Keratinocyte (primary cell): ENCODE measurements around the gene SLC36A3. TPM values are rescaled to one million over a fixed set of nuclear protein-coding genes. Genes with fewer than 3 reads are reported as not detected.

Experiments used
- DNase-seq: peaks from one replicate; pipeline ENCODE4 v3.0.0-alpha.2; 2011; ENCODE audit warnings: low read depth, missing footprints, low spot score
- FAIRE-seq: peaks from 2 replicates; lab custom pipeline; 2011; peaks lifted over from hg19 to GRCh38; lab: Jason Lieb, UNC
- H2AFZ ChIP-seq: 2 replicates; pipeline ENCODE4 v1.6.0; 2012; ENCODE audit warnings: low read length, control low read depth, inconsistent platforms; ENCODE audit not compliant: control insufficient read depth
- H3K27ac ChIP-seq: 2 replicates; pipeline ENCODE4 v1.5.1; 2011; ENCODE audit warnings: low read length; ENCODE audit not compliant: control insufficient read depth, insufficient read depth
- H3K27me3 ChIP-seq: 3 replicates; pipeline ENCODE4 v1.6.0; 2011; ENCODE audit warnings: low read length; ENCODE audit not compliant: control insufficient read depth, insufficient read depth; ENCODE audit errors: extremely low read depth
- H3K36me3 ChIP-seq, 2 experiments: 2 replicates in 1 of 2; 3 replicates in 1 of 2; pipeline ENCODE4 v1.5.1; 2011; ENCODE audit warnings: low read length in 2 of 2, mild to moderate bottlenecking in 1 of 2; ENCODE audit not compliant: control insufficient read depth in 2 of 2, insufficient read depth in 2 of 2; ENCODE audit errors: extremely low read depth in 1 of 2
- H3K4me1 ChIP-seq: 3 replicates; pipeline ENCODE4 v1.5.1; 2011; ENCODE audit warnings: low read length; ENCODE audit not compliant: control insufficient read depth, insufficient read depth; ENCODE audit errors: extremely low read depth
- H3K4me2 ChIP-seq: 3 replicates; pipeline ENCODE4 v1.6.0; 2011; ENCODE audit warnings: low read depth, low read length; ENCODE audit not compliant: control insufficient read depth, insufficient read depth; ENCODE audit errors: extremely low read depth
- H3K4me3 ChIP-seq, 3 experiments: fragments of 200-600 bp in 1 of 3; sonication (generic) in 1 of 3; 2 replicates in 2 of 3; 3 replicates in 1 of 3; pipeline ENCODE4 v1.5.1; 2011 to 2016; ENCODE audit warnings: low read length in 3 of 3, mild to moderate bottlenecking in 3 of 3, control low read depth in 2 of 3, inconsistent platforms in 1 of 3, low read depth in 1 of 3, mixed read lengths in 1 of 3, mixed run types in 1 of 3, moderate library complexity in 1 of 3; ENCODE audit not compliant: control insufficient read depth in 2 of 3, insufficient read depth in 2 of 3; ENCODE audit errors: extremely low read depth in 1 of 3
- H3K79me2 ChIP-seq: 2 replicates; pipeline ENCODE4 v1.6.0; 2012; ENCODE audit warnings: low read length; ENCODE audit not compliant: control insufficient read depth, insufficient read depth
- H3K9ac ChIP-seq: 3 replicates; pipeline ENCODE4 v1.6.0; 2011; ENCODE audit warnings: low read length; ENCODE audit not compliant: control insufficient read depth, insufficient read depth; ENCODE audit errors: extremely low read depth
- H3K9me1 ChIP-seq: 3 replicates; pipeline ENCODE4 v1.6.0; 2011; ENCODE audit warnings: low read length; ENCODE audit not compliant: control insufficient read depth, insufficient read depth; ENCODE audit errors: extremely low read depth
- H3K9me3 ChIP-seq: 2 replicates; pipeline ENCODE4 v1.5.1; 2012; ENCODE audit warnings: low read depth, low read length; ENCODE audit not compliant: control insufficient read depth
- H4K20me1 ChIP-seq: 3 replicates; pipeline ENCODE4 v1.6.0; 2011; ENCODE audit warnings: low read length; ENCODE audit not compliant: control insufficient read depth, insufficient read depth; ENCODE audit errors: extremely low read depth
- CTCF ChIP-seq, 3 experiments: IDR thresholded peaks in 1 of 3; conservative IDR thresholded peaks in 1 of 3; optimal IDR thresholded peaks in 1 of 3; 2 replicates in 2 of 3; 3 replicates in 1 of 3; pipeline versions ENCODE3 to v1.5.1; 2011; ENCODE audit warnings: low read length in 3 of 3, mild to moderate bottlenecking in 3 of 3, moderate library complexity in 2 of 3, control low read depth in 1 of 3, inconsistent platforms in 1 of 3; ENCODE audit not compliant: insufficient read depth in 2 of 3; ENCODE audit errors: extremely low read depth in 1 of 3
- EZH2 ChIP-seq: IDR thresholded peaks from one replicate; pipeline ENCODE4 v1.6.1; 2012; ENCODE audit warnings: inconsistent platforms, mild to moderate bottlenecking, low read length, moderate library complexity
- dilution Hi-C: fragments of 300-500 bp; cut with MboI; formaldehyde crosslinking; loops from one replicate; pipeline ENCODE4 v1.7.0; 2020; ENCODE audit warnings: low sequenced_read_pairs; ENCODE audit not compliant: extremely low pct_ligation_motif_present
- polyA plus RNA-seq, 5 experiments: library from polyadenylated mRNA; depleted of rRNA in 3 of 5; stranded (reverse) in 3 of 5; stranded (forward) in 1 of 5; unstranded in 1 of 5; fragments of >200 nt; gene quantifications; 1 replicate in 1 of 5; 2 replicates in 3 of 5; 3 replicates in 1 of 5; pipeline versions ENCODE4 v1.2.1 to v1.2.3, GENCODE V29; 2011 to 2012; ENCODE audit warnings: missing spikeins in 2 of 5, low read depth in 1 of 5, low replicate concordance in 1 of 5

SLC36A3 gene
- polyA plus RNA-seq, 1 donor (not counting 4 experiments of a cell fraction or from before 2014, with no cell fraction given), result not detected

GRCh38 chr5:151249281-151249680 is 54.3 kb downstream of the SLC36A3 start:
- no peak for FAIRE-seq
- Histone ChIP-seq H3K79me2 (peaks cover 13% of the 10 kb centered on the region), H3K4me1 (no peaks in the 10 kb centered on the region), H3K9me1 (no peaks in the 10 kb centered on the region), H4K20me1 (no peaks in the 10 kb centered on the region), H3K36me3 (no peaks in the 10 kb centered on the region), H3K9me3 (no peaks in the 10 kb centered on the region), H3K4me2 (no peak overlapping the region), H3K27ac (no peak overlapping the region), H3K9ac (no peak overlapping the region), H3K27me3 (no peaks in the 10 kb centered on the region), H3K4me3 (no peak overlapping the region), H2AFZ (no peak overlapping the region)
- TF ChIP-seq CTCF (optimal IDR thresholded peaks at IDR 0.05 in 1 of 3, IDR thresholded peaks at IDR 0.05 in 1 of 3, conservative IDR thresholded peaks at IDR 0.05 in 1 of 3; ENCODE audit: extremely low read depth in 1 of 3, insufficient read depth in 2 of 3, low read length in 3 of 3), result no peak
- DNase-seq, result no peak
- dilution Hi-C loops, result no loop called here

GRCh38 chr5:151248651-151249050 is 54.9 kb downstream of the SLC36A3 start:
- H3K4me2 ChIP-seq, result no peak overlapping the region
- H2AFZ ChIP-seq, result no peak overlapping the region
- FAIRE-seq (no peak), DNase-seq (no peak)
- H3K79me2 ChIP-seq, result peaks cover 7% of the 10 kb centered on the region
- no peak overlapping the region for H3K4me3 ChIP-seq
- H3K27me3 ChIP-seq, result no peaks in the 10 kb centered on the region
- no peaks in the 10 kb centered on the region for H3K9me1 ChIP-seq
- H3K9me3 ChIP-seq, result no peaks in the 10 kb centered on the region
- H3K36me3 ChIP-seq, result no peaks in the 10 kb centered on the region
- dilution Hi-C loops, result no loop called here
- no peak overlapping the region for H3K9ac ChIP-seq
- no peaks in the 10 kb centered on the region for H4K20me1 ChIP-seq
- TF ChIP-seq CTCF (optimal IDR thresholded peaks at IDR 0.05 in 1 of 3, IDR thresholded peaks at IDR 0.05 in 1 of 3, conservative IDR thresholded peaks at IDR 0.05 in 1 of 3; ENCODE audit: extremely low read depth in 1 of 3, insufficient read depth in 2 of 3, low read length in 3 of 3), result no peak
- no peak for TF ChIP-seq EZH2
- H3K27ac ChIP-seq, result no peak overlapping the region
- no peaks in the 10 kb centered on the region for H3K4me1 ChIP-seq
